HepG2 (cell line): ENCODE data around the gene CLEC3B. TPM values are rescaled to one million over a fixed set of nuclear protein-coding genes. Genes with fewer than 3 reads are reported as not detected.

Experiments
- CERS6 ChIP-seq: sonication (generic); formaldehyde crosslinking; IDR thresholded peaks from 2 replicates; pipeline ENCODE4 v1.5.0; 2020; ENCODE audit warnings: missing genetic modification reagents
- EHMT2 ChIP-seq: fragments of 200-600 bp; sonication (generic); IDR thresholded peaks from 2 replicates; pipeline ENCODE4 v1.7.0; 2017; ENCODE audit warnings: antibody characterized with exemption, low read depth, low read length, borderline replicate concordance
- IRF2 ChIP-seq: IDR thresholded peaks from 2 replicates; pipeline ENCODE4 v1.6.1; 2018; ENCODE audit warnings: missing genetic modification reagents, missing compliant biosample characterization
- MEIS1 ChIP-seq: sonication (generic); formaldehyde crosslinking; IDR thresholded peaks from 2 replicates; pipeline ENCODE4 v1.9.0; 2021; ENCODE audit warnings: mild to moderate bottlenecking, missing genetic modification reagents, moderate library complexity, borderline replicate concordance
- MXD4 ChIP-seq: IDR thresholded peaks from 2 replicates; pipeline ENCODE4 v1.6.1; 2016; ENCODE audit warnings: mild to moderate bottlenecking, missing biosample characterization, missing genetic modification reagents
- MXI1 ChIP-seq: IDR thresholded peaks from 3 replicates; pipeline ENCODE4 v1.6.1; 2012; ENCODE audit warnings: low read depth, low read length, inconsistent platforms, borderline replicate concordance
- RBAK ChIP-seq: sonication (generic); formaldehyde crosslinking; IDR thresholded peaks from 2 replicates; pipeline ENCODE4 v1.5.1; 2020; ENCODE audit warnings: mild to moderate bottlenecking, missing genetic modification reagents
- RNF2 ChIP-seq: fragments of 450-650 bp; conservative IDR thresholded peaks from 2 replicates; pipeline ENCODE4 v1.6.1; 2016; ENCODE audit warnings: low read depth
- SMAD3 ChIP-seq: sonication (generic); formaldehyde crosslinking; IDR thresholded peaks from 2 replicates; pipeline ENCODE4 v1.4.0; 2020; ENCODE audit warnings: missing genetic modification reagents
- SMC3 ChIP-seq: IDR thresholded peaks from 2 replicates; pipeline ENCODE4 v1.6.1; 2011; ENCODE audit warnings: low read length, improper control_type of control experiment
- THAP11 ChIP-seq: IDR thresholded peaks from 2 replicates; pipeline ENCODE4 v1.6.1; 2016; ENCODE audit warnings: missing biosample characterization, missing genetic modification reagents
- TSC22D2 ChIP-seq: sonication (generic); formaldehyde crosslinking; IDR thresholded peaks from 2 replicates; pipeline ENCODE4 v1.5.1; 2020; ENCODE audit warnings: missing genetic modification reagents, mild to moderate bottlenecking, borderline replicate concordance
- ZFX ChIP-seq: sonication (generic); formaldehyde crosslinking; IDR thresholded peaks from 2 replicates; pipeline ENCODE4 v1.4.0; 2020; ENCODE audit warnings: mild to moderate bottlenecking, low read depth, missing genetic modification reagents, moderate library complexity
- ZNF296 ChIP-seq: sonication (generic); formaldehyde crosslinking; conservative IDR thresholded peaks from 2 replicates; pipeline ENCODE4 v1.5.0; 2020; ENCODE audit warnings: mild to moderate bottlenecking, missing genetic modification reagents
- ZNF512B ChIP-seq: sonication (generic); formaldehyde crosslinking; IDR thresholded peaks from 2 replicates; pipeline ENCODE4 v1.5.1; 2020; ENCODE audit warnings: missing genetic modification reagents, mild to moderate bottlenecking, borderline replicate concordance
- ZSCAN9 ChIP-seq: IDR thresholded peaks from 2 replicates; pipeline ENCODE4 v1.6.1; 2016; ENCODE audit warnings: borderline replicate concordance
- polyA plus RNA-seq, 8 experiments: library from polyadenylated mRNA; depleted of rRNA in 3 of 8; stranded (reverse) in 7 of 8; unstranded in 1 of 8; fragments of >200 nt; fragmentation: Illumina TruSeq in 4 of 8; extraction: Trizol in 4 of 8; gene quantifications; 2 replicates each; pipeline versions ENCODE4 v1.2.1 to v1.2.3, GENCODE V29; 2011 to 2016; ENCODE audit warnings: low read depth in 4 of 8, missing spikeins in 1 of 8, mixed read lengths in 1 of 8; ENCODE audit not compliant: insufficient read depth in 1 of 8
- total RNA-seq, 5 experiments: library from RNA; depleted of rRNA; stranded (reverse); fragments of >200 nt; fragmentation: Illumina TruSeq; extraction: Trizol; gene quantifications; 2 replicates each; pipeline ENCODE4 v1.2.3, GENCODE V29; 2016; ENCODE audit warnings: low read depth in 1 of 5
- TF ChIP-seq, protein P1 (sequence below): fragments of 450-650 bp; IDR thresholded peaks from 2 replicates; pipeline ENCODE4 v1.6.1; 2017
- TF ChIP-seq, protein P2 (sequence below): sonication (generic); formaldehyde crosslinking; IDR thresholded peaks from 2 replicates; pipeline ENCODE4 v1.9.0; 2021; ENCODE audit warnings: missing genetic modification reagents, borderline replicate concordance
- TF ChIP-seq, protein P3 (sequence below): IDR thresholded peaks from 2 replicates; pipeline ENCODE4 v1.6.1; 2016; ENCODE audit warnings: low read depth

Gene CLEC3B
- total and polyA plus RNA-seq, 2 of the 13 experiments (the other 11 are each of a cell fraction or from before 2014, with no cell fraction given): 0.07 TPM; not detected in 1

GRCh38 chr3:45037720-45038455, 11.8 kb downstream of the CLEC3B start (continued):
- TF ChIP-seq THAP11 (CRISPR knock-in tag) (0 out of 2 replicates have a peak, but pooled peaks have one; percentile 47), ZNF512B (CRISPR knock-in tag) (0 out of 2 replicates have a peak, but pooled peaks have one; percentile 47), MEIS1 (CRISPR knock-in tag) (peak; percentile 50; the same call in 1 of the 2 replicates), ZSCAN9 (CRISPR knock-in tag) (0 out of 2 replicates have a peak, but pooled peaks have one; percentile 48), RNF2 (0 out of 2 replicates have a peak, but pooled peaks have one; percentile 44), SMAD3 (CRISPR knock-in tag) (peak; percentile 52; the same call in 1 of the 2 replicates), RBAK (CRISPR knock-in tag) (no peak), EHMT2 (no peak), TSC22D2 (peak; percentile 72; the same call in 1 of the 2 replicates), ZNF296 (CRISPR knock-in tag) (no peak), SMC3 (peak; percentile 92), MXI1 (peak; percentile 19; the same call in 1 of the 3 replicates), MXD4 (CRISPR knock-in tag) (0 out of 2 replicates have a peak, but pooled peaks have one; percentile 44), IRF2 (CRISPR knock-in tag) (0 out of 2 replicates have a peak, but pooled peaks have one; percentile 30), ZFX (CRISPR knock-in tag) (peak; percentile 24; the same call in 1 of the 2 replicates), CERS6 (no peak)
- TF ChIP-seq, protein P1, sequence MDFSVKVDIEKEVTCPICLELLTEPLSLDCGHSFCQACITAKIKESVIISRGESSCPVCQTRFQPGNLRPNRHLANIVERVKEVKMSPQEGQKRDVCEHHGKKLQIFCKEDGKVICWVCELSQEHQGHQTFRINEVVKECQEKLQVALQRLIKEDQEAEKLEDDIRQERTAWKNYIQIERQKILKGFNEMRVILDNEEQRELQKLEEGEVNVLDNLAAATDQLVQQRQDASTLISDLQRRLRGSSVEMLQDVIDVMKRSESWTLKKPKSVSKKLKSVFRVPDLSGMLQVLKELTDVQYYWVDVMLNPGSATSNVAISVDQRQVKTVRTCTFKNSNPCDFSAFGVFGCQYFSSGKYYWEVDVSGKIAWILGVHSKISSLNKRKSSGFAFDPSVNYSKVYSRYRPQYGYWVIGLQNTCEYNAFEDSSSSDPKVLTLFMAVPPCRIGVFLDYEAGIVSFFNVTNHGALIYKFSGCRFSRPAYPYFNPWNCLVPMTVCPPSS: no peak
- TF ChIP-seq, protein P2, sequence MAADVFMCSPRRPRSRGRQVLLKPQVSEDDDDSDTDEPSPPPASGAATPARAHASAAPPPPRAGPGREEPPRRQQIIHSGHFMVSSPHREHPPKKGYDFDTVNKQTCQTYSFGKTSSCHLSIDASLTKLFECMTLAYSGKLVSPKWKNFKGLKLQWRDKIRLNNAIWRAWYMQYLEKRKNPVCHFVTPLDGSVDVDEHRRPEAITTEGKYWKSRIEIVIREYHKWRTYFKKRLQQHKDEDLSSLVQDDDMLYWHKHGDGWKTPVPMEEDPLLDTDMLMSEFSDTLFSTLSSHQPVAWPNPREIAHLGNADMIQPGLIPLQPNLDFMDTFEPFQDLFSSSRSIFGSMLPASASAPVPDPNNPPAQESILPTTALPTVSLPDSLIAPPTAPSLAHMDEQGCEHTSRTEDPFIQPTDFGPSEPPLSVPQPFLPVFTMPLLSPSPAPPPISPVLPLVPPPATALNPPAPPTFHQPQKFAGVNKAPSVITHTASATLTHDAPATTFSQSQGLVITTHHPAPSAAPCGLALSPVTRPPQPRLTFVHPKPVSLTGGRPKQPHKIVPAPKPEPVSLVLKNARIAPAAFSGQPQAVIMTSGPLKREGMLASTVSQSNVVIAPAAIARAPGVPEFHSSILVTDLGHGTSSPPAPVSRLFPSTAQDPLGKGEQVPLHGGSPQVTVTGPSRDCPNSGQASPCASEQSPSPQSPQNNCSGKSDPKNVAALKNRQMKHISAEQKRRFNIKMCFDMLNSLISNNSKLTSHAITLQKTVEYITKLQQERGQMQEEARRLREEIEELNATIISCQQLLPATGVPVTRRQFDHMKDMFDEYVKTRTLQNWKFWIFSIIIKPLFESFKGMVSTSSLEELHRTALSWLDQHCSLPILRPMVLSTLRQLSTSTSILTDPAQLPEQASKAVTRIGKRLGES (CRISPR knock-in tag): no peak
- TF ChIP-seq, protein P3, sequence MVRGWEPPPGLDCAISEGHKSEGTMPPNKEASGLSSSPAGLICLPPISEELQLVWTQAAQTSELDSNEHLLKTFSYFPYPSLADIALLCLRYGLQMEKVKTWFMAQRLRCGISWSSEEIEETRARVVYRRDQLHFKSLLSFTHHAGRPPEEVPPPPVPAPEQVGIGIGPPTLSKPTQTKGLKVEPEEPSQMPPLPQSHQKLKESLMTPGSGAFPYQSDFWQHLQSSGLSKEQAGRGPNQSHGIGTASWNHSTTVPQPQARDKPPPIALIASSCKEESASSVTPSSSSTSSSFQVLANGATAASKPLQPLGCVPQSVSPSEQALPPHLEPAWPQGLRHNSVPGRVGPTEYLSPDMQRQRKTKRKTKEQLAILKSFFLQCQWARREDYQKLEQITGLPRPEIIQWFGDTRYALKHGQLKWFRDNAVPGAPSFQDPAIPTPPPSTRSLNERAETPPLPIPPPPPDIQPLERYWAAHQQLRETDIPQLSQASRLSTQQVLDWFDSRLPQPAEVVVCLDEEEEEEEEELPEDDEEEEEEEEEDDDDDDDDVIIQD: peak; percentile 59; the same call in 1 of the 2 replicates
